Thoracic aorta (tissue), 2 donors: Measurements from ENCODE around the gene GAN. TPM values are rescaled to one million over a fixed set of nuclear protein-coding genes. Genes with fewer than 3 reads are reported as not detected.

Experiments used
- ATAC-seq: fragments of 150-250 bp; one replicate; pipeline ENCODE4 v1.8.0; 2017; ENCODE audit warnings: low read depth; ENCODE audit not compliant: insufficient number of reproducible peaks, low FRiP score
- DNase-seq: peaks from one replicate; pipeline ENCODE4 v3.0.0-alpha.2; 2020; ENCODE audit warnings: low spot score
- H3K27ac ChIP-seq, 2 donors: fragments of 200-600 bp; sonication (generic); 1 replicate in 1 of 2; 2 replicates in 1 of 2; pipeline ENCODE4 v1.5.1; 2016; ENCODE audit warnings: mild to moderate bottlenecking in 2 of 2, moderate library complexity in 2 of 2
- H3K27me3 ChIP-seq: fragments of 200-600 bp; sonication (generic); replicated peaks from 2 replicates; pipeline ENCODE4 v1.6.0; 2016; ENCODE audit warnings: mild to moderate bottlenecking; ENCODE audit not compliant: insufficient read depth
- H3K36me3 ChIP-seq: fragments of 200-600 bp; sonication (generic); one replicate; pipeline ENCODE4 v1.5.1; 2016
- H3K4me1 ChIP-seq, 2 donors: fragments of 200-600 bp; sonication (generic); 1 replicate in 1 of 2; 2 replicates in 1 of 2; pipeline versions ENCODE4 v1.5.1 to v1.6.0; 2016; ENCODE audit warnings: low read depth in 2 of 2, mild to moderate bottlenecking in 1 of 2; ENCODE audit not compliant: control insufficient read depth in 1 of 2
- H3K4me3 ChIP-seq: fragments of 200-600 bp; sonication (generic); 2 replicates; pipeline ENCODE4 v1.5.1; 2016; ENCODE audit warnings: mild to moderate bottlenecking
- H3K9me3 ChIP-seq: fragments of 200-600 bp; sonication (generic); 2 replicates; pipeline ENCODE4 v1.5.1; 2016
- total RNA-seq, 2 donors: library from RNA; depleted of rRNA; stranded (reverse); fragments of >200 nt; gene quantifications; one replicate each; pipeline versions ENCODE4 v1.1.0 to v1.2.3, GENCODE V29; 2016
- TF ChIP-seq, protein P1 (sequence below): fragments of 200-600 bp; sonication (generic); IDR thresholded peaks from one replicate; pipeline ENCODE4 v1.5.1; 2019; ENCODE audit warnings: antibody characterized with exemption

Gene GAN
- total RNA-seq, 2 donors from 2014 or later = 7.4 to 10.1 TPM

DNA sequence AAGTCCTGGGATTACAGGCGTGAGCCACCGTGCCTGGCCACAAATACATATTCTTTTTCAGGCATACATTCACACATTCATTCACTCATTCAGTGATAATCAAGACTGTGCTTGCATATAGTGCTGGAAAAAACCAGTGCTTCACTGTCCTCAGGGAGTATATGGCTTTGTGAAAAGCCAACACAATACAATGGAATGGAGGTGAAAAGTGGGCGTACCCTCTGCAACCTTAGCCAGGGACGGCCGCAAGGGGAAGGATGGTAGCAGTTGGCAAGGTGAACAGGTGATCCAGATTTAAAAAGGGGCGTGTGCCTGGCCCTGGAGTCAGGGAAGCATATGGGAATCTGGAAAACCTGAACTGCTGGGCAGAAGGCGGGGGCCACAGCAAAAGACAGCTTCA lies 18.1 kb upstream of the GAN start:
- TF ChIP-seq, protein P1, sequence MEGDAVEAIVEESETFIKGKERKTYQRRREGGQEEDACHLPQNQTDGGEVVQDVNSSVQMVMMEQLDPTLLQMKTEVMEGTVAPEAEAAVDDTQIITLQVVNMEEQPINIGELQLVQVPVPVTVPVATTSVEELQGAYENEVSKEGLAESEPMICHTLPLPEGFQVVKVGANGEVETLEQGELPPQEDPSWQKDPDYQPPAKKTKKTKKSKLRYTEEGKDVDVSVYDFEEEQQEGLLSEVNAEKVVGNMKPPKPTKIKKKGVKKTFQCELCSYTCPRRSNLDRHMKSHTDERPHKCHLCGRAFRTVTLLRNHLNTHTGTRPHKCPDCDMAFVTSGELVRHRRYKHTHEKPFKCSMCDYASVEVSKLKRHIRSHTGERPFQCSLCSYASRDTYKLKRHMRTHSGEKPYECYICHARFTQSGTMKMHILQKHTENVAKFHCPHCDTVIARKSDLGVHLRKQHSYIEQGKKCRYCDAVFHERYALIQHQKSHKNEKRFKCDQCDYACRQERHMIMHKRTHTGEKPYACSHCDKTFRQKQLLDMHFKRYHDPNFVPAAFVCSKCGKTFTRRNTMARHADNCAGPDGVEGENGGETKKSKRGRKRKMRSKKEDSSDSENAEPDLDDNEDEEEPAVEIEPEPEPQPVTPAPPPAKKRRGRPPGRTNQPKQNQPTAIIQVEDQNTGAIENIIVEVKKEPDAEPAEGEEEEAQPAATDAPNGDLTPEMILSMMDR = no peak
- ATAC-seq (no peak), DNase-seq (no peak)
- Histone ChIP-seq H3K27ac (no peak overlapping the region), H3K27me3 (no peaks in the 10 kb centered on the region), H3K36me3 (no peaks in the 10 kb centered on the region), H3K4me1 (no peaks in the 10 kb centered on the region), H3K4me3 (no peak overlapping the region), H3K9me3 (no peaks in the 10 kb centered on the region)

- H3K27me3 ChIP-seq = no peaks in the 10 kb centered on the region
- H3K9me3 ChIP-seq = no peaks in the 10 kb centered on the region
- H3K4me3 ChIP-seq = no peak overlapping the region
- ATAC-seq (no peak), DNase-seq (no peak)
- H3K27ac ChIP-seq = no peak overlapping the region
- TF ChIP-seq, protein P1 = no peak
- H3K36me3 ChIP-seq = no peaks in the 10 kb centered on the region
- peaks cover 0 to 2% of the 10 kb centered on the region in 2 donors for H3K4me1 ChIP-seq
These were observed 7.0 kb upstream of the GAN start for GRCh38 chr16:81307770-81308169.

GRCh38 chr16:81310045-81310644 lies 4.6 kb upstream of the GAN start:
- peaks cover 7 to 16% of the 10 kb centered on the region in 2 donors for H3K4me1 ChIP-seq
- H3K27ac ChIP-seq = no peak overlapping the region
- no peak for ATAC-seq
- no peak for DNase-seq
- no peak overlapping the region for H3K4me3 ChIP-seq
- H3K36me3 ChIP-seq = no peaks in the 10 kb centered on the region
- no peaks in the 10 kb centered on the region for H3K27me3 ChIP-seq
- H3K9me3 ChIP-seq = no peaks in the 10 kb centered on the region
- TF ChIP-seq, protein P1 = no peak

DNA sequence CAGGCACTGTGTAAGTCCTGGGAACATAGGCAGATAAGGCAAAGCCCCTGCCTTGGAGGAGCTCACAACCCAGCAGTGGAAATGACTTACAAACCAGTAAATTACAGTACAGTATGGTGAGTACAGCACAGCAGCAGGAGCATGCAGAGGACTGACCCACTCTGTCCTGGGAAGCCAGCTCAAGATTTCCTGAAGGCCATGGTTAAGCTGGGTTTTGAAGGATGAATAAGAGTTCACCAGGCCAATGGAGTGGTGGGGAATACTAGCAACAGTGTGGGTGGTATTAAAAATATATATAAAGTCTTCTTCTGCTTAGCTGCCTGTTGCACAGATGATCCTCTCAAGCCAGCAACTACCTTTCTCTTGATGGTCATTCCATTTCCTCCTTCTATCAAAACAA lies 3.0 kb upstream of the GAN start:
- no peak for DNase-seq

DNA sequence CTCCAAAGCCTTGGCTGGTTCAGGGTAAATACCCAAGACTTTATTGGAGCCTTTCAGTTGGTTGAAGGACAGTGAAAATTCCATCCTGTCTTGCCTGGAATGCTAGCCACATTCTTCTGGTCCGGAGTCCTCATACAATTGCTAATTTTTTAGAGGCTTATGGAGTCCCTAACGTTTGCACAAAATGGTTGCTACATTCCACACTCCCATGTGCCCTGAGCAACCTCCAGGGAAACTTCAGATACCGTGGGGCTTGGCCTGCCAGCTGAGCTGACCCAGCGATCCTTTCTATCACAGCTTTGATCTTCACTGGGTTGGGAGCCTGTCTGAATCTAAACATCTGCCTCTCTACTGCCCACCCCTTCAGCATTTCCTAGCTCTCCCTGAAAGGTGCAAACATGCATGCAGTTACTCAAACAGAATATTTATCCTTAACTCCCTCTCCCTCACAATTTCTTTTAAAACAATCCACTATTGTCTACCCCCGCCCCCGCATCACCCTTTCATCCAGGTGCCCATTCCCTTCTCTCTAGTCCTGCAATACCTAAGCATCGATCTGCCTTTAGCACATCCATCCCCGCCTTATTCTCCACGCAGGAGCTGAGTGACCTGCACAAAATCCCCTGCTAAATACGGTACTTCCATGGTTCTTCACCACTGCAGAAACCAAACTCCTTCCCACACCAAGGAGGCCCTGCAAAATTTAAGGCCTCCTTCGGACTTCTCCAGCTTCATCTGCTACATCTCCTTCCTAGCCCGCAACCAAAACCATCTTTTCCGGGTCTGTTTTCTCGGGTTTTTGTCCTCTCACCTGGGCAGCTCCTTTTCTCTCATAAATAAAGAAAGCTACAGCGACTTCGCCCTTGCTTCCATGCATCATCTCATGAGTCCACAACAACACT lies 810 bp upstream of the GAN start:
- DNase-seq (no peak), ATAC-seq (peak; percentile 16)
- Histone ChIP-seq H3K27ac (peak overlapping the region; percentile 51 to 83), H3K36me3 (no peaks in the 10 kb centered on the region), H3K4me1 (peaks cover 12 to 16% of the 10 kb centered on the region in 2 donors), H3K27me3 (no peaks in the 10 kb centered on the region), H3K9me3 (no peaks in the 10 kb centered on the region), H3K4me3 (peak overlapping the region; percentile 85)
- TF ChIP-seq, protein P1 = no peak

More for the DNA sequence above, 3.0 kb upstream of the GAN start:
- TF ChIP-seq, protein P1 = no peak
- Histone ChIP-seq H3K4me3 (no peak overlapping the region), H3K36me3 (no peaks in the 10 kb centered on the region), H3K9me3 (no peaks in the 10 kb centered on the region), H3K27ac (no peak overlapping the region), H3K27me3 (no peaks in the 10 kb centered on the region), H3K4me1 (peaks cover 12 to 16% of the 10 kb centered on the region in 2 donors)
- no peak for ATAC-seq
